Ectodermal cell (in vitro differentiated cells): ENCODE results near the gene CARNS1.

Source experiments
- H3K27ac ChIP-seq: 2 replicates; pipeline ENCODE4 v1.7.0; 2013; ENCODE audit warnings: mild to moderate bottlenecking, low read depth, low read length; ENCODE audit not compliant: insufficient read depth, poor library complexity, severe bottlenecking
- H3K27me3 ChIP-seq: 2 replicates; pipeline ENCODE4 v1.7.0; 2013; ENCODE audit warnings: mild to moderate bottlenecking, low read length; ENCODE audit not compliant: insufficient read depth, control insufficient read depth, poor library complexity, severe bottlenecking
- H3K36me3 ChIP-seq: one replicate; pipeline ENCODE4 v1.7.0; 2013; ENCODE audit warnings: low read length; ENCODE audit not compliant: control insufficient read depth, insufficient read depth
- H3K4me1 ChIP-seq: one replicate; pipeline ENCODE4 v1.7.0; 2013; ENCODE audit warnings: low read length; ENCODE audit not compliant: control insufficient read depth, insufficient read depth
- H3K4me3 ChIP-seq: 2 replicates; pipeline ENCODE4 v1.7.0; 2013; ENCODE audit warnings: low read depth, low read length, control low read depth; ENCODE audit not compliant: insufficient read depth
- H3K9me3 ChIP-seq: 2 replicates; pipeline ENCODE4 v1.7.0; 2013; ENCODE audit warnings: mild to moderate bottlenecking, low read length, moderate library complexity; ENCODE audit not compliant: control insufficient read depth
- WGBS, 2 experiments: methylation state at CpG; one replicate each; pipeline ENCODE4 v1.1.7; 2013; ENCODE audit warnings: missing lambda C conversion rate in 2 of 2; 5-methylcytosine and 5-hydroxymethylcytosine counted together

The CARNS1 gene

GRCh38 chr11:67432655-67433349 lies 17.3 kb downstream of the CARNS1 start:
- Histone ChIP-seq H3K9me3 (no peaks in the 10 kb centered on the region), H3K4me1 (peaks cover 7% of the 10 kb centered on the region), H3K27me3 (no peaks in the 10 kb centered on the region), H3K4me3 (no peak overlapping the region), H3K36me3 (peaks cover 4% of the 10 kb centered on the region), H3K27ac (no peak overlapping the region)
- WGBS, 2 experiments: 95% methylated on average over 22 of the region's 22 CpGs

- H3K27ac ChIP-seq: no peak overlapping the region
- peaks cover 7% of the 10 kb centered on the region for H3K4me1 ChIP-seq
- peaks cover 4% of the 10 kb centered on the region for H3K36me3 ChIP-seq
- WGBS, 2 experiments: 95% methylated on average over 22 of the region's 22 CpGs
- H3K9me3 ChIP-seq: no peaks in the 10 kb centered on the region
- H3K27me3 ChIP-seq: no peaks in the 10 kb centered on the region
- H3K4me3 ChIP-seq: no peak overlapping the region
Measured at GRCh38 chr11:67433536-67434394, 18.3 kb downstream of the CARNS1 start.

GRCh38 chr11:67434395-67434881 lies 19.0 kb downstream of the CARNS1 start:
- H3K36me3 ChIP-seq: peaks cover 4% of the 10 kb centered on the region
- no peak overlapping the region for H3K4me3 ChIP-seq
- H3K27me3 ChIP-seq: no peaks in the 10 kb centered on the region
- peaks cover under 1% of the 10 kb centered on the region for H3K4me1 ChIP-seq
- H3K9me3 ChIP-seq: no peaks in the 10 kb centered on the region
- WGBS, 2 experiments: 92 to 94% methylated on average over 23 of the region's 23 CpGs
- no peak overlapping the region for H3K27ac ChIP-seq

GRCh38 chr11:67435031-67435726 lies 19.7 kb downstream of the CARNS1 start:
- Histone ChIP-seq H3K4me3 (no peak overlapping the region), H3K4me1 (no peaks in the 10 kb centered on the region), H3K27me3 (no peaks in the 10 kb centered on the region), H3K9me3 (no peaks in the 10 kb centered on the region), H3K27ac (no peak overlapping the region), H3K36me3 (peaks cover 4% of the 10 kb centered on the region)
- WGBS, 2 experiments: 90 to 94% methylated on average over 26 of the region's 26 CpGs

GRCh38 chr11:67435727-67436458 lies 20.4 kb downstream of the CARNS1 start:
- H3K9me3 ChIP-seq: no peaks in the 10 kb centered on the region
- no peak overlapping the region for H3K27ac ChIP-seq
- H3K4me3 ChIP-seq: no peak overlapping the region
- peaks cover 4% of the 10 kb centered on the region for H3K36me3 ChIP-seq
- 91 to 93% methylated on average over 38 of the region's 38 CpGs for WGBS, 2 experiments
- H3K27me3 ChIP-seq: no peaks in the 10 kb centered on the region
- no peaks in the 10 kb centered on the region for H3K4me1 ChIP-seq

GRCh38 chr11:67436459-67437081 lies 21.1 kb downstream of the CARNS1 start:
- H3K27ac ChIP-seq: no peak overlapping the region
- H3K36me3 ChIP-seq: peaks cover 4% of the 10 kb centered on the region
- no peaks in the 10 kb centered on the region for H3K27me3 ChIP-seq
- no peaks in the 10 kb centered on the region for H3K4me1 ChIP-seq
- WGBS, 2 experiments: 60 to 68% methylated on average over 6 of the region's 6 CpGs
- H3K9me3 ChIP-seq: no peaks in the 10 kb centered on the region
- H3K4me3 ChIP-seq: no peak overlapping the region

- Histone ChIP-seq H3K27me3 (no peaks in the 10 kb centered on the region), H3K9me3 (no peaks in the 10 kb centered on the region), H3K4me1 (no peaks in the 10 kb centered on the region), H3K27ac (no peak within 1 kb of the TSS), H3K4me3 (no peak within 1 kb of the TSS), H3K36me3 (peaks cover 4% of the 10 kb centered on the region)
- 86 to 87% methylated on average over 23 to 26 of the region's 26 CpGs for WGBS, 2 experiments
Measured at GRCh38 chr11:67437082-67437808, 21.8 kb downstream of the CARNS1 start, which contains the start of gene PTPRCAP. Gene PTPRCAP (minus strand): TSS chr11:67437682. CDS start chr11:67437619, 63 bp downstream.

- Histone ChIP-seq H3K27ac (no peak overlapping the region), H3K36me3 (peaks cover 4% of the 10 kb centered on the region), H3K4me3 (no peak overlapping the region), H3K27me3 (no peaks in the 10 kb centered on the region), H3K4me1 (peaks cover 4% of the 10 kb centered on the region), H3K9me3 (no peaks in the 10 kb centered on the region)
- 86 to 92% methylated on average over 3 of the region's 3 CpGs for WGBS, 2 experiments
Measured at GRCh38 chr11:67437809-67438157, 22.3 kb downstream of the CARNS1 start.
